Kidney glomerular epithelial cell (primary cell): ENCODE results near the gene CYP27A1.
A peak's percentile ranks its signal among the peaks of the same experiment; 100 is the strongest.

Experiments used
- DNase-seq: peaks from one replicate; lab custom pipeline; 2025; lab: John Stamatoyannopoulos, UW

CYP27A1 gene

DNA sequence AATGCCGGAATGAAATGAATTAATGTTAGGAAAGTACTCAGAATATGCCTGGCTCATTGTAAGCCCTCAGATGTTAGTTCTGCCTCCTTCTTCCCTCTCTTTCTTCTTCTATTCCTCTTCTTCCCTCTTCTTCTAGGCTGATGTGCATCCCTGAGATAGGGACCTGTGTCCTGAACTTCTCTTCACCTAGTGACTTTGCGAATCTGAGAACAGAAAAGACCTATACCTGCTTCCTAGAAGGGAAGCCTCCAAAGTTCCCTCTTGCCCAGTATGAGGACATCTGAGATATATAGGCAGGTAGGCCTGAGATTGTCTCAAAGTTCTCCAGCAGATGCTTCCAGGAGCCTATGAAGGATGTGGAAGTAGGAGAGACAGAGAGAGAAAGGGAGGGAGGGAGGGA lies 8.1 kb upstream of the CYP27A1 start:
- DNase-seq: no peak

DNA sequence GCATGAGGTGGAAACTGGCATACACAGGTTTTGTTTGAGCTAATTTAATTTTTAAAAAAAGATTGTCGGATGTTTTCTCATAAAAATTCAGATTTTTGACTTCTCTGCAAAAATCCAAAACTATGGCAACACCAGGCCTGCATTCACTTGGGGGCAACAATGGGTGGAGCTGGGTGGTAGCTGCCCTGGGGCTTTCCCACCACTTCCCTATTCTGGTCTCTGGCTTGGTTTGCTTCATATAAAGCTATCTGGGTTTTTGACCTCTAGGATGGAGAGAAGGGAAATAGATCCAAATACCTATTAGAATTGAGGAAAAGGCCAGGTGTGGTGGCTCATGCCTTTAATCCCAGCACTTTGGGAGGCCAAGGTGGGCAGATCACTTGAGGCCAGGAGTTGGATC lies 5.5 kb upstream of the CYP27A1 start:
- no peak for DNase-seq

DNA sequence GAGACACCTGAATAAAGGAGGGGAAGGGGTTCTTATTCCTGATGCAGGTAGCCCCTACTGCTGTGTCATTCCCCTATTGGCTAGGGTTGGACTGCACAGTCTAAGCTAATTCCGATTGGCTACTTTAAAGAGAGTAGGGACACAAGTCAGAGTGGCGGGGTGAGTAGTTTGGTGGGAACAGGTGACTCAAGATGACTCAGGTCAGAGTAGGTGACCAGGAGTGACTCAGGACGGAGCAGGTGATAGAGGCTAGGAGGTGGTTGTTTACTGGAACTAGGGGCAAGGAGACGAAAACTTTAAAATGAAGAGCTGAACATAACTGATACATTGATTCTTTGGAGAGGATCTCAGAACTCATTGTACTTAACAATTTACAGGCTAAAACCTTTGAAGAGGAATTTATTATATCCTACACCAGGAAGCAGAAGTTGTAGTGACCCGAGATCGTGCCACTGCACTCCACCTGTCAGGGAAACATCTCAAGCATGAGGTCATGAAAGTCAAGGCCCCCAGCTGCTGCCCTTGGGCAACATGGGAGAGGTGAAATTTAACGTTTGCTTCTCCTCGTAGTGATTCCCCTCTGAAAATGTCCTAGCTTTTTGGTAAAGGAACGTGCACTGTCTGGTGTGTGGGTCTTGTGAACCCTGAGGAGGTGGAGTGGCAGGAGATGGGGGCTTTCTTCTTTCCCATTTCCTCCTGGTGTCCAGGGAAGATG lies 4.5 kb upstream of the CYP27A1 start:
- no peak for DNase-seq

DNA sequence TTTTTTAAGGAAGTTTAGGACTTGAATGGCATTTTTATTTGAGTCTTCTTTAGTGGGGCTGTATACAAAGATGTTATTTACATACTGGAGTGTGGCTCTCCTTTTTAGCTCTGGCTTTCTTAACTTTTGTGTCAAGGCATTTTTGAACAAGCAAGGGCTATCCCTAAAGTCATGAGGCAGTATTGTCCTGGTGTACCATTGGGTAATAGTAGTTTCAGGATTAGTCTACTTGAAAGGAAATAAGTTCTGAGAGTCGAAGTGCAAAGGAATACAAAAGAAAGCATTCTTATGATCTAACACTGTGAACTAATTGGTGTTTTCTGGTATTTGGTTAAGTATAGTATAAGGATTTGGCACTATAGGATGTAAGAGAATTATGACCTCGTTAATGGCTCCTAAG lies 1.9 kb upstream of the CYP27A1 start:
- no peak for DNase-seq

DNA sequence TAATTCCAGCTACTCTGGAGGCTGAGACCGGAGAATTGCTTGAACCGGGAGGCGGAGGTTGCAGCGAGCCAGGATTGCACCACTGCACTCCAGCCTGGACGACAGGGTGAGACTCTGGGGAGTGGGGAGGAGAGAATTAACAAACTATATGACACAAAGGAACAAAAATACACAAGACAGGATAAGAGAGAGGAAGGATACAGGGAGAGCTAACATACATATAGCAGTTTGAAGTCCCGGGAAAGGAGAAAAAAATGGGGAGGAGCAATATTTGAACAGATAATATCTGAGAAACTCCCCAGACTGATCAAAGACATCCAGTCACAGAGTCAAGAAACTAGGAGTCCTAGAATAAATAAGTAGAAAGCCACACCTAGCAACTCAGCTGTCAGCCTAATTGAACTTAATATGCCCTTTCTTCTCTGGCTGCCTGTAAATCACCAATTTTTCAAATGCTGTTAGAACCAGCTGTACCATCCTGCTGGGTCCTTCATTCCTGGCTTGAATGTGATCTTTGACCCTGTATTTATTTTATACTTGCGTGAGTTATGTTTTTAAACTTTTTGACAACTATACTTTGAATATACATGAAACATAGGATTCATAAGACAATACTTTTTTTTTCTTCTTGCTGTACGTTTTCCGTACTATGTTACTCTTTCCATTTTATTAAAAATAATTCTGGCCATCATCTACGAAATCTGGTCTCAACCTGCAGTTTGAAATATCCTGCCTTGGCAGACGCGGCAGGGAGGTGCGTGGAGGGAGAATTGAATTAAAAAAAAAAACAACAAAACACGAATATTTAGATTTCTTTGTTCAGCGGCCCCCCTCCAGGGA lies 876 bp upstream of the CYP27A1 start:
- no peak for DNase-seq

DNA sequence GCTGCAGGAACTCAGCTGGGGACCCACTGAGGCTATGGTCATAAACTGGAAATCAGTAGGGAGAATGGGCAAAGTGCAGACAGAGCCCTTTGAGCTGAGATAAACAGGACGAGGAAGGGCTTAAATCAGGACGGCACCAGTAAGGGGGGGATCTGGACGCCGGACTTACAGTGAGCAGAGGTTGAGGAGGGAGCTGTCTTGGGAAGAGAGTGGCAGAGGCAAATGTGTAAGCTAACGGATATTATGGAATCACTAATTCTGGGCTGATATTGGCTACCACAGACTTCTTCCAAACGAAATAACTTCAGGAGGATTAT lies 539 bp downstream of the CYP27A1 start:
- DNase-seq: no peak

DNA sequence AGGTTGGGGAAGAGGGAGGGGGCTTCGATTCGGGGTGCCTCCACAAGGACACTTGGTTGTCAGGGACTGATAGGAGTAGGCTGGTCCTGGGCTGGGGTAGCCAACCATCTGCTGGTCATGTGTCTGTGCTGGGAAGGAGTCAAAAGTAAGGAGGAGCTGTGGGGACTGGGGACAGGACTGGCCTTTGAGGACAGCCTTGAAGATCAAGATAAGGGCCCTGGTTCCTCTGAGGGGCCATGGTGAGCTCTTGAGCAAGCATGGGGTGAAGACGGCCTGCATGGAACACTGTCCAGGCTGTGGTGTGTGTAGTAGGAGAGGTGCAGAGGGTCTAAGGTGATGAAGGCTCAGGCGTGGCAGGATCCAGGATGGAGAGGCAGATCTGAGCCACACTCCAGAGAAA lies 1.7 kb downstream of the CYP27A1 start:
- DNase-seq: no peak

DNA sequence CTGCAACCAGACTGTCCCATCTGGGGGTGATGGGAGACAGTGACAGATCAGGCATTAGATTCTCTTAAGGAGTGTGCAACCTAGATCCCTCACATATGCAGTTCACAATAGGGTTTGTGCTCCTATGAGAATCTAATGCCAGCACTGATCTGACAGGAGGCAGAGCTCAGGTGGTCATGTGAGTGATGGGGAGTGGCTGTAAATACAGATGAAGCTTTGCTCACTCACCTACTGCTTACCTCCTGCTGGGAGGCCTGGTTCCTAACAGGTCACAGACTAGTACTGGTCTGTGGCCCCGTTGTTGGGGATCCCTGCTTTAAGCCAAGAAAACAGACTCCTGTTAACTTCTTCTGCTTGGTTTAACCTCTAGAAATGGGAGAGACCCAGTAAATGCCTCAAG lies 3.2 kb downstream of the CYP27A1 start:
- no peak for DNase-seq

DNA sequence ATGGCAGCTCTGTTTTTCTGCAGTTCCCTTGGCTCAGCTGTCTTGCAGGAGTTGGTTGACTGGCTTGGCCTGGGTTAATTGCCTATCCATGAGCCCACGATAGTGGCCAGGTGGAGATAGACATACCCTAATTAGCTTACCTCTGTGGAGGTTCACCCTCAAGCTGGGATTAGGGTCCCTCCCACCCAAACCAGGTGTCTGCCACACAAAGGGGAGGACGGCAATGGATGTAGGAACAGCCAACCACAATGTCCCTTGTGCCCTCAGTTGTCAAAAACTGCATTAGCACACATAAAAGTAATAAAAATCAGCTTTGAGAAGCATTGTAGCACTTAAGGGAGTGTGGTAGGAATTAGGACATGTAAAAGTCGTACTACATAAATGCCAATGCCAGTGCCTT lies 4.2 kb downstream of the CYP27A1 start:
- no peak for DNase-seq

DNA sequence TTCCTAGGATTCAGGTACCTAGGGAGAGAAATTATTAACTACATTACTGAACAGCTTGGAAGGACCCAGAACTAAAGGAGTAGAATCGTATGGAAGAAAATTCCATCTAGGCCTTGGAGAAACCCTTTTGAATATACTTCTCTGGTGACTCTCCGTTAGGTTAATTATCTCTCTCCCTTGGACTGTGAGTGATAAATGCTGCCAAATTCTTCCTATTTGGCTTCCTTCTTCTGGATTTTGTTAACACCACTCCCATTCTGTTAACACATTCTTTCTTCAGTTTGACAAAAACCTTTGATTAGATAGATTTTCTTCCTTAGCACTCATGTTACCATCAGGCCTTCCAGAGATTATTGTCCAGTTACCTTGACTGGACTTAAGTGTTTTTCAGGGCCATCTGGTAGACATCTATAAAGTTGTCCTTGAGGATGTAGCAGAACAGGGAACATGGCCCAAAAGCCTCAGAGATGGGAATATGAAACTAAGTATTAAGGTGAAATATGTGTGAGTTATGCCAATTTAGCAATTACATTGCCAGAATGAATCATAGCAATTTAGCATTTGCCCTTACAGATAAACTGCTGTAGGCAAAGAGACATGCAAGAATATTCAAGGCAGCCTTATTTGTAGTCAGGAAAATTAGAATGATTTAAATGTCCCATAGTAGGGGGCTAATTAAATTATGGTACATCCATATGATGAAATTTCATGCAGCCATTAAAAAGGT lies 6.7 kb downstream of the CYP27A1 start:
- DNase-seq: no peak

DNA sequence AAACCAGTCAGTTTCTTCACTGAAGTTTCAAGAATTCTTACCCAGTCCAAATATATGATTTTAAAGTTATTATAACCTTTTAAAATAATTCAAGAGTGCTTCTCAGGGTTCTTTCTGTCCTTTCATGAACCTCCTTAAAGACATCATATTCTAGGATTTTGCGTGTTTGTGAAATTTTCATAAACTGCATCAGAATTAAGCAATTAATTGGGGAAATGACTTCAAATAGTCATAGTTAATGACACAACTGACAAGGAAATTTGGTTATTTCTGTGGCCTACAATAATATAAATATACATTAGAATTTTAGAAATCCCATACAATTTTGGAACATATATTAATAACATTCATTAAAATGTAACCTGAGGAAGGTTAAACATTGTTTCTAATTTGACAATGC lies 10.5 kb downstream of the CYP27A1 start:
- no peak for DNase-seq

DNA sequence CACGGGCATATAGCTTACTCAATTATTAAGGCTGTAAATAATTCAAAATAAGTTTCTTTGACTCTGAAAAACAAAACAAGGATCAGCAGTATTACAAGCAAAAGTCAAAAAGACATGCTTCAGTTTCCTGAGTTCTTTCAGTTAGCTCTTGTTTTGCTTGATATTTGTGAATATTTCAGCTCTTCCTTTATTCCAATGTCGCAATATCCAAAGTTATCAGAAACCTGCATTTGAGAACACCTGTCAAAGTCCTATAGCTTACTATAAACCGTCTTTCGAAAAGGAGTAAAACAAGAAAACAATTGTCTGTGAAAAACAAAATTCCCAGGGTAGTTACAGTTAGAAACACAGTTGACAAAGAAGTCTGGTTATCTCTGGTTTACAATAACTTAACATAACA lies 14.7 kb downstream of the CYP27A1 start:
- DNase-seq: no peak

DNA sequence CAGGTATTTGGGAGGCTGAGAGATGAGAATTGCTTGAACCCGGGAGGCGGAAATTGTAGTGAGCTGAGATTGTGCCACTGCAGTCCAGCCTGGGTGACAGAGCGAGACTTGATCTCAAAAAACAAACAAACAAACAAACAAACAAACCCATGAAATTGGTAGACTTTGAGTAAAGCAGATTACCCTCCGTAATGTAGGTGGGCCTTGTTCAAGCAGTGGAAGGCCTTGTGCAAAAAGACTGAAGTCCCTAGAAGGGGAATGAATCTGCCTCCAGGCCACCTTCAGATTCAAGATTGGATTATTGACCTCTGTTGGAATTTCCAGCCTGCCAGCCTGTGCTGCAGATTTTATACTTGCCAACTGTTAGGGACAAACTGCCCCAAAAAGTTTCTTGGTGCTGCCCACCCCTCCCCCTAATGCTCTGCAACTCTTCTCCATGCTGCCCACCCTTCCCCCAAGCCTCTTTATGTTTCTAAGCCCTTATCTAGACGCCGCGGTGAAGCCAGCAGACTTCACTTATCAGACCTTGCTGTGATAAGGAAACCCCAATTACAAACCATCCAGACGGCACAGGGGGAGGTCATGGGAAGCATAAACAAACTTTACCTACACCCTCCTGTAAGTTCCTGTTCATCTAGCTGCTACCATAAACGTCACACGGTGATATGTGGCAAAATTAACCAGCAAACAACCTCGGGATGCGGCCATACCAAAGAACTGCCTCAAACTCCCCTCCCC lies 17.0 kb downstream of the CYP27A1 start:
- no peak for DNase-seq

DNA sequence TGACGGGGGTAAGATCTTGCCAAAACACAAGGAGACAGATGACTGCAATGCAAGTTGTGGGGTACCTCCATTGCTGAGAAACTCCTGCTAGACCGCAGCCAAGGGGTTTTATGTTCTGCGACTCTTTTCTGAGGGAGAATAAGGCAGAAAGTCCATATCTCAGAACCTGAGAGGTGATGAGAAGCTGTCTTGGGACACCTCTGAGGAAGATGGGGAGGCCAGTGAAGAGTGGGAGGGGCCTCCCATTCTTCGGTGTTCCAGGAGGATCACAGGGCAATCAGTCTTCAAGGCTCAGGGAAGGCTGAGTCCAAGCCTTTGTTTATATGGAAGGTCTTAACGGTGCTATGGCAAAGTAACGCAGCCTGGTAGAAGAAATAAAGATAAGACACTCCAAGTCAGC lies 18.0 kb downstream of the CYP27A1 start:
- DNase-seq: no peak

DNA sequence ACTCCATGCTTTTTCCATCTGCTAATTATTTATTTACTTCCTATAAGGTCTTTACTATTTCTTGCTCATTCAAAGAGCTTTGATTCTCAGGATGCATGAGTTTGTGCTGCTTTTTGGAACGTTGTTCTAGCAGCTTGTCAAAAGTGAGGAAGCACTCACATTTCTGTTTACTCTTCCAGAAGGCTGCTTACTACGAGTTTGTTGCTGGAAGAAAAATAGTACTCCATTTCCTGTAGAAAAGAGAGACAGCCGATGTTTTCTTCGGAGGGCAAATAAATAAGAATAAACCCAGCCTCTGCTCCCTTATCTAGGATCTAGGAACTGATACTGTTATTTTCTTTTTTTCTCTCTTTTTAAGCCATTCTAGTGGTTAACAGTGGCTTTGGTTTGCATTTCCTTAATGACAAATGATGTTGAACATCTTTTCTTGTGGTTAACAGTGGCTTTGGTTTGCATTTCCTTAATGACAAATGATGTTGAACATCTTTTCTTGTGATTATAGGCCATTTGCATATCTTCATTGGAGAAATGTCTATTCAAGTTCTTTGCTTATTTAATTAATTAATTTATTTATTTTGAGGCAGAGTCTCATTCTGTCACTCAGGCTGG lies 20.5 kb downstream of the CYP27A1 start:
- no peak for DNase-seq

DNA sequence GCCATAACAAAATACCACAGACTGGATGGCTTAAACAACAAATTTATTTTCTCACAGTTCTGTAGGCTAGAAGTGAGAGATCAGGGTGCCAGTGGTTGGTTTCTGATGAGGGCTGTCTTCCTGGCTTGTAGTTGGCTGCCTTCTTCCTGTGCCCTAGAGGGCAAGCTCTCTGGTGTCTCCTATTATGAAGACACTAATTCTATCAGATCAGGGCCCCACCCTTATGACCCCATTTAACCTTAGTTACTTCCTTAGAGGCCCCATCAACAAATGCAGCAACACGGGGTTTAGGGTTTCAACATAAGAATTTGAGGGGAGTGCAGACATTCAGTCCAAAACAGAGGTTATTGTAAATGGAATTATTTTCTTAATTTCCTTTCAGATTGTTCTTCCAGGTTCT lies 22.9 kb downstream of the CYP27A1 start:
- DNase-seq: no peak

DNA sequence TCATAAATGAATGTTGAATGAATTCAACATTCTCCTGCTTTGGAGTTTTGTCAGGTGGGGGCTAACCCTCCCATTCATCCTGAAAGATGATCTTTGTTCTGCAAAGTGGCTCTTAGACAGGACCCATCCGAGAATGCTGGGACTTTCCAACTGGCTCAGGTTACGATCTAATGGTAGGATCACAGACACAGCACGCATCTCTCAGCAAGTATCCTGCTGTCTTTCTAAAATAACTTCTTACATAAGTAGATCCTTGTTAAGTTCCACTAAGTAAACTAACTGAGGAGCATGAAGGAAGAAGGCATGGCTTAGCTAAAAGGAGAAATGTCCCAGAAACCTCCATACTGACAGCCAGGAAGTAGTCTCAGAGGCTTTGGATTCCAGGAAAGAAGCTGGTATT lies 23.7 kb downstream of the CYP27A1 start:
- DNase-seq: no peak

DNA sequence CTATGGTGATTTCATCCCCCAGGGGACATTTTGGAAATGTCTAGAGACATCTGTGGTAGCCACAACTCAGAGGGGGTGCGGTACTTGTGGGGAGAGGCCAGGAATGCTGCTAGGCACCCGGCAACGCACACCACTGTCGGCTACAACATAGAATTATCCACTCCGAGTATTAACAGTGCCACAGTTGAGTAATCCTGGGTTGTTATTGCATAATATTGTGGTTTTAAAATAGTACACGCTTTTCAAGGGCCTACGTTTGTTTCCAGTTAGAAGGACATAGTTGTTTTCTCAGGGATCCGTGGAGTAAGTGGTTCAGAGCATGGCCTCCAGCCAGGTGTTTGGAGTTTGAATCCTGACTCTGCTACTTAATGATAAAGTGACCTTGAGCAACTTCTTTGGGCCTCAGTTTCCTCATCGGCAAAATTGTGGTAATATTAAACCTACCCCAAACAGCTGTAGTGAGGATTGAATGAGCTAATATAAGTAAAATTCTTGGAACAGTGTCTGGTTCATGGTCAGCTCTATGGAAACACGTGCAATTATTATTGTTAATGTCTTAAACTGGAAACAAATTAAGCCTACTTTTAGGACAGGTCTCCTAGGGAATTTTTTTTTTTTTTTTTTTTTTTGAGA lies 24.5 kb downstream of the CYP27A1 start:
- DNase-seq: peak; percentile 93

DNA sequence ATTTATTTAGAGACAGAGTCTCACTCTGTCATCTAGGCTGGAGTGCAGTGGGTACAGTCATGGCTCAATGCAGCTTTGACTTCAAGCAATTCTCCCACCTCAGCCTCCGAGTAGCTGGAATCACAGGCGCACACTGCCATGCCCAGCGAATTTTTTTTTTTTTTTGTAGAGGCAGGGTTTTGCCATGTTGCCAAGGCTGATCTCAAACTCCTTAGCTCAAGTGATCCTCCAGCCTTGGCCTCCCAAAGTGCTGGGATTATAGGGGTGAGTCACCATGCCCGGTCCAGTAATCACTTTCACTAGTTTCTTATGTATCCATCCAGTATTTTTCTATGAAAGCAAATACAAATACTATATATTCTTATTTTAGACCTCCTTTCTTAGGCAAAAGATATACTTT lies 25.7 kb downstream of the CYP27A1 start:
- DNase-seq: no peak

DNA sequence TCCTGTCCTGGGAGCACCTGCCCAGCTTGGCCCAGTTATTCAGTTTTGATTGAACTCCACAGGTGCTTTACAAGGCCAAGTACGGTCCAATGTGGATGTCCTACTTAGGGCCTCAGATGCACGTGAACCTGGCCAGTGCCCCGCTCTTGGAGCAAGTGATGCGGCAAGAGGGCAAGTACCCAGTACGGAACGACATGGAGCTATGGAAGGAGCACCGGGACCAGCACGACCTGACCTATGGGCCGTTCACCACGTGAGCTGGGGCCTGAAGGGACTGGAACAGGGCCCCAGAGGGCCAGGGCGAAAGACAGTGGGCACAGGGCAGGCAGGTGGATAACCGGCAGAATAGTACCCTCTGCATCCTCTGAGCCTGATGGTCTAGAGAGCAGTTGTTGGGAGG lies 27.6 kb downstream of the CYP27A1 start:
- no peak for DNase-seq

DNA sequence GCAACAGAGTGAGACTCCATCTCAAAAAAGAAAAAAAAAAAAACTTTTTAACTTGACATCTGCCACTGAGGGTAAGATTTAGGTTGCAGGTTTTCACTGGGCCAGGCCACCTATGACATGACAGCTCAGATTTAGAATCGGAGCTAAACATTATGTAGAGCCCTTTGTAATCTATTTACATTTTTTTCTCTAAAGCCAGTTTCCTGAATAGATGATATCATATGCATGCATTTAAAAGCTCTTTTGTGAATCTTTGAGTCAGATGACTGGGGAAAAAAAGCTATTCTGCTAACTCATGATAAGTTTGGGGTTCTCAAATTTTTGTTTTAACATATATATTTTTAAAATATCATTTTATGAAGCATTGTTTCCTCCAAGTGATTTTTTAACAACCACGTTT lies 28.3 kb downstream of the CYP27A1 start:
- no peak for DNase-seq

DNA sequence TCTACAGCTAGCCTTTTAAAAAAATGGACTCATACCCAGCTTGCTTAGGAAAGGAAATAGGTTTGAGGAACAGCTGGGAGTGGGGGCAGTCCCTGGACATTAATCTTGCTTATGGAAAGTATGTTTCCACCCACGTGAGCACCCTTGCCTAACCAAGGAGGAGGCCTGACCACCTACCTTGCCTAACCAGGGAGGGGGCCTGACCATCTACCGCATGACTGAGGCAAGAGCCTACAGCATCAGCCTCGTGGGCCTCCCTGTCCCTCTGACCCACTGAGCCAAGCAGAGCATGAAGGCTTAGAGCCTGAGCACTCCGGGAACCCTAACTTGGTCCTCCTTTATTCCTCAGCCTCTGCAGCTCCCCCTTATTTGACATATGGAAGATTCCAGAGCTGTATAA lies 29.4 kb downstream of the CYP27A1 start:
- no peak for DNase-seq
